G401.6 (cell line): ENCODE data around the gene SLC7A4.
"Not testable (repeated sequence)": the region's sequence is repeated elsewhere in the genome, so short reads cannot be mapped to it uniquely, and the experiment has no call there.

Experiments used
- FAIRE-seq: peaks from 2 replicates; lab custom pipeline; 2012; peaks lifted over from hg19 to GRCh38; lab: Jason Lieb, UNC

Gene SLC7A4

DNA sequence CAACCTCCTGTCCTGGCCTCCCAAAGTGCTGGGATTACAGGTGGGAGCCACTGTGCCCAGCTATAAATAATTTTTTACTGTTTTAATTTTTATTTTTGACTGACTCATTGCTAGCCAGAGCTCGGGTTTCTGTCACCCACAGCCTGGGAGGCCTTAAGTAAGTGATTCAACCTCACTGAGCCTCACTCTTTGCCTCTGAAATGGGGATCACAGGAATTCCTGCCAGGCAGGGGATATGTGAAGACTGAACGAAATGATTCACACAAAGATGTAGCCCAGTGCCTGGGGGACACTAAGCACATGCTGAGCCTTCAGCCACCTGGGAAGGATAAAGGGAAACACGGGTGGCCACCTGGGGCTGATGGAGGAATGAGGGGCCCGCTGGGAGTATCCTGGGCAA, 9.6 kb upstream of the SLC7A4 start:
- no peak for FAIRE-seq

DNA sequence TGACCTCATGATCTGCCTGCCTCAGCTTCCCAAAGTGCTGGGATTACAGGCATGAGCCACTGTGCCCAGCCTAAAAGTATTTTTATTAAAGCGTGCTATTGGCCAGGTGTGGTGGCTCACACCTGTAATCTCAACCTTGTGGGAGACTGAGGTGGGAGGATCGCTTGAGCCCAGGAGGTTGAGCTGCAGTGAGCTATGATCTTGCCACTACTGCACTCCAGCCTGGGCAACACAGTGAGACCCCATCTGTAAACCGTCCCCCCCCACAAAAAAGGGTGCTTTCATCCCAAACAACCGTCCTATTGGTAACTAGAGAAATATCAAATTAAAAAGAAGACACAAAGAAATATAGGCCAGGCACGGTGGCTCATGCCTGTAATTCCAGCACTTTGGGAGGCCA, 6.8 kb upstream of the SLC7A4 start:
- not testable (repeated sequence) for FAIRE-seq

GRCh38 chr22:21038405-21038804, 6.0 kb upstream of the SLC7A4 start:
- FAIRE-seq = no peak

DNA sequence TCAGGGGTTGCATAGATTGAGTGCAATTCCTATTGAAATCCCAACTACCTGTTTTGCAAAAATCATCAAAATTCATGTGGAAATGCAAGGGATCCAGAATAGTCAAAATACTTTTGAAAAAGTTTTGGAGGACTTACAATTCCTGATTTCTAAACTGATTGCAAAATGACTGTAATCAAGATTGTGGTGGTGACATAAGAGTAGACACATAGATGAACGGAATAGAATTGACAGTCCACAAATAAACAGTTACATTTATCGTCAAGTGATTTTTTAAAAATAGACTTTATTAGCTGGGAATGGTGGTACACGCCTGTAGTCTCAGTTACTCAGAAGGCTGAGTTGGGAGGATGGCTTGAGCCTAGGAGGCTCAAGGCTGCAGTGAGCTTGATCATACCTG, 2.6 kb upstream of the SLC7A4 start:
- no peak for FAIRE-seq

- no peak for FAIRE-seq
Measured at GRCh38 chr22:21033895-21034294, 1.5 kb upstream of the SLC7A4 start.

DNA sequence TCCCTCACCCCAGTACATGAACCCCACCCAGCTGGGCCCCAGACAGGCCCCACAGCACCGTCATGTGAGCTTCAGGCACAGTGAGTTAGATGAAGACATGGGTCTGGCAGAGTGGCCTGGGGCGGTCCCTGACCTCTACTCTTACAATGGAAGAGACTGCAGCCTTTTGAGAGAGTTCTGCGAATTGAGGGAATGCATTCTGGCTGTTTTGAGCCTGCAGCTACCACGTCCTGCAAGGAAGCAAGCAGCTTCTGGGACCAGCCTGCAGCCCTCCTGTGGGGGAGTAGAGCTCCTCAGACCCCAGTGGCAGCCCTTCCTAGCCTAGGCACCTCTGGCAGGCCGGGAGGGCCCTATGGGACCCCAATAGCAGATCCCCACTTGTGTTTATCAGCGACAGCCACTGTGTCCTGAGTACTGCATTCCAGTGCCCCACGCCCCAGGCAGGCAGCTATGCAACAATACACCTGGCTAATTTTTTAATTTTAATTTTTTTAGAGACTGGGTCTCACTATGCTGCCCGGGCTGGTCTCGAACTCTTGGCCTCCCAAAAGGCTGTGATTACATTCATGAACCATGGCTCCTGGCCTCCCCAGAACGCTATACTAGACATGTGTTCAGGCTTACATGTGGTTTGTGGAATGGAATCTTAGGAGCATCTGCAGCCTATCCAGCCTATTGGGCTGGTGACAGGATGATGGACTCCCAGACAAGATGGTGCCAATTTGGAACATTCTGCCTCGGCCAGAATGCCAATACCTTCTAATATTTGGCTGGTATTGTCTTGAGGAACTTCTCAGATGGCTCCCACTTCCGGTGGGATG, 717 bp upstream of the SLC7A4 start:
- no peak for FAIRE-seq

- no peak for FAIRE-seq
Measured at GRCh38 chr22:21031545-21032036, 770 bp downstream of the SLC7A4 start.

DNA sequence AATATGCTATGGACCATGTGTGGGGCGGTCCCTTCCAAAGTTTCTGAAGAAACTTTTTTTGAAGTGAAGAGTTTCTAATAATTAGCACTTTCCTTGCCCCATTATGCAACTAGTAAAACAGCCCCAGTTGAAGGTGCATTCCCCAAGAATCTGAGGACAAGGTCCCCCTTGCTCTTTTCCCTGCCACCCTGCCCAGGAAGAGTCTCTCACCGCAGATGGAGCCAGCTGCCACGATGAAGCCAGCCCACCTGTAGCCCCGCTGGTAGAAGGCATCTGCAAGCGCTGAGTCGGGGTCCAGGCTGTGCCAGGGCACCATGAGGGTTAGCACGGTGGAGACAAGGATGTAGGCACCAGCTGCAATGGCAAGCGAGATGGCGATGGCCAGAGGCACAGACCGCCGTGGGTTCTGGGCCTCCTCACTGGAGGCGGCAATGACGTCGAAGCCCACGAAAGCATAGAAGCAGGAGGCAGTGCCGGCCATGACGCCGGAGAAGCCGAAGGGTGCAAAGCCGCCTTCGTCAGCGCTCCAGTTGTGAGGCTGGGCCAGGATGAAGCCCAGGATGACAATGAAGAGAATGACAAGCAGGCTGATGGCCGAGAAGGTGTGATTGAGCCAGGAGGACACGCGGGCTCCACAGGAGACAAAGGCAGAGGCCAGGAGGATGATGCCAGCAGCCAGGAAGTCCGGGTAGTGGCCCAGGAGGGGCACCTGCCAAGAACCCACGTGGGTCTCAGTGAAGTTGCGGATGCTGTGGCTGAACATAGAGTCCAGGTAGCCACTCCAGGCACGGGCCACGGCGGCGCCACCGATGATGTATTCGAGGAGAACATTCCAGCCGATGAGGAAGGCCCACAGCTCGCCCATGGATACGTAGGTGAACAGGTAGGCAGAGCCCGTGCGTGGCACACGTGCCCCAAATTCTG, 1.5 kb downstream of the SLC7A4 start:
- FAIRE-seq = no peak

- FAIRE-seq = no peak
Measured at GRCh38 chr22:21030032-21030431, 2.3 kb downstream of the SLC7A4 start.

DNA sequence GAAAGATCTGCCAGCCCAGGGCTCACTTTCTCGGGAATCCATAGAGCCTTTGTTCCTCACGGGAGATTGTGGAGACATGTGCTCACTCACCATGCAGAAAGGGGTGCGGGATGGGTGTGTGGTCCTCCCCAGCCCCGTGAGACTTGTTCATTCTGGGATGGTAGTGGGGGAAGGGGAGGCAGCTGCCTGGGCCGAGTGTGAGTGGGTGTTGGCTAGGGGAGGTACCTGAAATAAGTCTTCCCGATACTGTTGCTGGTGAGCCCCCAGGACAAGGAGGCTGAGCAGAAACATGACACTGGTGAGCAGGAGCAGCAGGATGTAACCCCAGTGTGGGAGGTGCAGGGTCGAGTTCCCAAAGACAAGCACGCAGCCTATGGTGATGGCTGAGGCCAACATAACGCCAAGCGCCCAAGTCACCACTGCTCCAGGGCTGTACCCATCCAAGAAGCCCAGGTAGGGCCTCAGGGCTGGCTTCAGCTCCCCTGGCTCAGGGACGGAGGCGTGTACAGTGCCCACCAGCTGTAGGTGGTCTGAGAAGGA, 2.8 kb downstream of the SLC7A4 start:
- no peak for FAIRE-seq

GRCh38 chr22:21028277-21029251, 3.8 kb downstream of the SLC7A4 start:
- FAIRE-seq = no peak

DNA sequence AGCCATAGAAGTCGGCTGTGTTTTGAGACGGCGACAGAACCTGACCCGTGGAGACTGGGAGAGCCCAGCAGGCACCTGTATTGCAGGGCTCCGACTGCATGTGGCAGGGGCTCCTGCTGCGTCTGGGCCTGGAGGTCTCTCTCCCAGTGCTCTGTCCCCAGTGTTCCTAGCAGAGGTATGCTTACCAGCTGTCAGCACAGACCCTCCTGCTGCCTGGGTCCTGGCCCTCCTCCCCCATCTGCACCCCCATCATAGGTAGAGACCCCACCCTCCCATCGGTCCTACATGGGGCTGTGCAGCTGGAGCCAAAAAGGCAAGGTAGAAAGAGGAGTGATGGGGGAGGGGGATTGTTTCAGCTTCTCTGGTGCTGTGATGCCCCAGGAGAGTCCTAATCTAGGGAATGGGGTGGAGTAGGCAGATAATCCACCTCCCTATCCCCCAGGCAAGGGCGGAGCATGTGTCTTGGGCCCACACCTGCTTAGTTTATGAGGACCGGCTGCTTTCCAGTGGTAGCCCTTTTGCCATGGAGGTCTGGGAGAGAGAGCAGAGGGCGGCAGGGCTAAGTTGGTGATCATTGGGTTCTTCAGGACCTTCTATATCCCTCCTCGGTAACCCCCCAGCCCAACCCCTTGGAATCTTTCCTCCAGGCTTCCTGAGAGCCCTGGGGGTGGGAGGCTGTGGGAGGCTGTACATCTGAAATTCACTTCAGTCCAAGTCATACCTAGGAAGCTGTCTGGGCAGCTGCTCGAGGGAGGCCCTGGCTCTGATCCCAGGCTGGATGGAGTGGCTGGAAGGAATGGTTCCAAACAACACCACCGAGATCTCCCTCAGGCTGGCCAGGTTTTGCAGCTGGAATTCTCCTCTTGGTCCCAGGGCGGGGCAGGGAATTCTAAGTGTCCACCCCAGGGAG, 5.3 kb downstream of the SLC7A4 start:
- no peak for FAIRE-seq

- FAIRE-seq = no peak
Measured at GRCh38 chr22:21025763-21026755, 6.3 kb downstream of the SLC7A4 start.

DNA sequence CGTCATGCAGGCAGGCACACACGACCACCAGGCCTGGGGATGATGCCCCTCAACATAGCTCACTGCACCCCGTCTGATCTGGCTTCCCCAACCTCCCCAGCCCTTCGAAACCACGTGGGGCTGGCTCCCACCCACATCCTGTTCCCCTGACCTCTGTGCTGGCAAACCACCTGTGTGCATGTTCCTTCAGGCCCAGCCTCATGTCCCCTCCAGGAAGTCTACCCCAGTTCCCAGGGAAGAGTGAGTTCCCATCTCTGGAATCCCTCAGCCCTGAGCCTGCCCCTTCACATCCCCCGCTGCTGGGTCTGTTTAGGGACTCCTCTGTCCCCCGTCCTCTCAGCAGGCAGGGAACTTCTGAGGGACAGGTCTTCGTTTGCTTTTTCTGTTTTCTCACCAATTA, 7.1 kb downstream of the SLC7A4 start:
- FAIRE-seq = no peak

- no peak for FAIRE-seq
Measured at GRCh38 chr22:21022955-21023614, 9.3 kb downstream of the SLC7A4 start.

DNA sequence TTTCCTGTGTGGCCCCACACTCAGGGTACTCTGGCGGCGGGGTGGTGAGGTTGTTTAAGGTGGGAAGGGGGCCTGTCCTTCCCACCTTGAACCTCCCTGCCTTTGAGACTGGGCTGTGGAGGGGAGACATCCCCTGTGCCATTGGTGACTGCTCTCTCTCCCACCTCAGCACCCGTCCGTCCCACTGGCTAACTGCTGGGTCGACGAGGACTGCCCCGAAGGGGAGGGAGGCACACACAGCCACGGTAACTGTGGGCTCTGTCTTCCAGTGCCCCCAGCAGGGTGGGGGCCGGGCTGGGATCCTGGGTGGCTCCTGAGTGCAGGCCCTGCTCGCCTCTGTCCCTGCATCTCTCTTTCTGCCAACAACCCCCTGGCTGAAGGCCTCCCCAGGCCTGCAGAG, 9.9 kb downstream of the SLC7A4 start:
- no peak for FAIRE-seq

- no peak for FAIRE-seq
Measured at GRCh38 chr22:21020802-21021429, 11.4 kb downstream of the SLC7A4 start.

GRCh38 chr22:21018314-21018713, 14.0 kb downstream of the SLC7A4 start:
- no peak for FAIRE-seq
